Left ventricle myocardium inferior (tissue), 1 donor: ENCODE measurements around the gene PSMB4. TPM values are rescaled to one million over a fixed set of nuclear protein-coding genes. Genes with fewer than 3 reads are reported as not detected.
A peak's percentile ranks its signal among the peaks of the same experiment; 100 is the strongest.
"Not testable (repeated sequence)": the region's sequence is repeated elsewhere in the genome, so short reads cannot be mapped to it uniquely, and the experiment has no call there.

Source experiments
- DNase-seq: peaks from one replicate; pipeline ENCODE4 v3.0.0-alpha.2; 2020
- H3K27ac ChIP-seq: fragments of 200-600 bp; replicated peaks from 2 replicates; pipeline ENCODE4 v1.8.0; 2021
- H3K27me3 ChIP-seq: fragments of 200-600 bp; 2 replicates; pipeline ENCODE4 v1.8.0; 2021; ENCODE audit warnings: low read depth
- H3K36me3 ChIP-seq: fragments of 200-600 bp; 2 replicates; pipeline ENCODE4 v1.8.0; 2021
- H3K4me1 ChIP-seq: fragments of 200-600 bp; 2 replicates; pipeline ENCODE4 v1.8.0; 2021
- H3K4me3 ChIP-seq: fragments of 200-600 bp; 2 replicates; pipeline ENCODE4 v1.8.0; 2021; ENCODE audit warnings: mild to moderate bottlenecking, moderate library complexity
- H3K9me3 ChIP-seq: fragments of 200-600 bp; replicated peaks from 2 replicates; pipeline ENCODE4 v1.8.0; 2021
- intact Hi-C: fragments of 100-400 bp; cut with micrococcal nuclease; formaldehyde crosslinking; loops from one replicate; pipeline ENCODE4 v1.11.0; 2022
- total RNA-seq: library from RNA; stranded (reverse); fragmentation: NEBNext Ultra II Directional; extraction: Animal tissue kit (Norgen Biotek cat#: 25700); gene quantifications from one replicate; pipeline ENCODE4 v1.2.1, GENCODE V29; 2021
- TF ChIP-seq, protein P1 (sequence below): fragments of 200-600 bp; IDR thresholded peaks from 2 replicates; pipeline ENCODE4 v1.8.0; 2021; ENCODE audit warnings: antibody characterized with exemption, mild to moderate bottlenecking, borderline replicate concordance
- donor health status: DM: no; HTN: yes; CAD: no; lungs with severe emphysema.

Gene PSMB4
- total RNA-seq, 1 donor from 2014 or later: 186 TPM

GRCh38 chr1:151416231-151416630 is 16.9 kb downstream of the PSMB4 start:
- Histone ChIP-seq H3K36me3 (peaks cover 91% of the 10 kb centered on the region), H3K4me1 (no peaks in the 10 kb centered on the region), H3K9me3 (no peaks in the 10 kb centered on the region), H3K27ac (no peak overlapping the region), H3K27me3 (no peaks in the 10 kb centered on the region), H3K4me3 (no peak overlapping the region)
- no peak for DNase-seq
- TF ChIP-seq, protein P1, sequence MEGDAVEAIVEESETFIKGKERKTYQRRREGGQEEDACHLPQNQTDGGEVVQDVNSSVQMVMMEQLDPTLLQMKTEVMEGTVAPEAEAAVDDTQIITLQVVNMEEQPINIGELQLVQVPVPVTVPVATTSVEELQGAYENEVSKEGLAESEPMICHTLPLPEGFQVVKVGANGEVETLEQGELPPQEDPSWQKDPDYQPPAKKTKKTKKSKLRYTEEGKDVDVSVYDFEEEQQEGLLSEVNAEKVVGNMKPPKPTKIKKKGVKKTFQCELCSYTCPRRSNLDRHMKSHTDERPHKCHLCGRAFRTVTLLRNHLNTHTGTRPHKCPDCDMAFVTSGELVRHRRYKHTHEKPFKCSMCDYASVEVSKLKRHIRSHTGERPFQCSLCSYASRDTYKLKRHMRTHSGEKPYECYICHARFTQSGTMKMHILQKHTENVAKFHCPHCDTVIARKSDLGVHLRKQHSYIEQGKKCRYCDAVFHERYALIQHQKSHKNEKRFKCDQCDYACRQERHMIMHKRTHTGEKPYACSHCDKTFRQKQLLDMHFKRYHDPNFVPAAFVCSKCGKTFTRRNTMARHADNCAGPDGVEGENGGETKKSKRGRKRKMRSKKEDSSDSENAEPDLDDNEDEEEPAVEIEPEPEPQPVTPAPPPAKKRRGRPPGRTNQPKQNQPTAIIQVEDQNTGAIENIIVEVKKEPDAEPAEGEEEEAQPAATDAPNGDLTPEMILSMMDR: no peak
- intact Hi-C loops: no loop called here

- DNase-seq: no peak
- no peak overlapping the region for H3K4me3 ChIP-seq
- H3K36me3 ChIP-seq: peaks cover 94% of the 10 kb centered on the region
- no peaks in the 10 kb centered on the region for H3K27me3 ChIP-seq
- TF ChIP-seq, protein P1: no peak
- H3K27ac ChIP-seq: no peak overlapping the region
- H3K4me1 ChIP-seq: no peaks in the 10 kb centered on the region
- H3K9me3 ChIP-seq: no peaks in the 10 kb centered on the region
- intact Hi-C loops: no loop called here
Measured at GRCh38 chr1:151418081-151418480, 18.7 kb downstream of the PSMB4 start.

GRCh38 chr1:151419819-151420218 is 20.4 kb downstream of the PSMB4 start:
- TF ChIP-seq, protein P1: no peak
- no peaks in the 10 kb centered on the region for H3K27me3 ChIP-seq
- H3K4me1 ChIP-seq: peaks cover 3% of the 10 kb centered on the region
- no peak overlapping the region for H3K27ac ChIP-seq
- H3K36me3 ChIP-seq: peaks cover 95% of the 10 kb centered on the region
- no peak for DNase-seq
- no peak overlapping the region for H3K4me3 ChIP-seq
- intact Hi-C loops: no loop called here
- H3K9me3 ChIP-seq: no peaks in the 10 kb centered on the region

DNA sequence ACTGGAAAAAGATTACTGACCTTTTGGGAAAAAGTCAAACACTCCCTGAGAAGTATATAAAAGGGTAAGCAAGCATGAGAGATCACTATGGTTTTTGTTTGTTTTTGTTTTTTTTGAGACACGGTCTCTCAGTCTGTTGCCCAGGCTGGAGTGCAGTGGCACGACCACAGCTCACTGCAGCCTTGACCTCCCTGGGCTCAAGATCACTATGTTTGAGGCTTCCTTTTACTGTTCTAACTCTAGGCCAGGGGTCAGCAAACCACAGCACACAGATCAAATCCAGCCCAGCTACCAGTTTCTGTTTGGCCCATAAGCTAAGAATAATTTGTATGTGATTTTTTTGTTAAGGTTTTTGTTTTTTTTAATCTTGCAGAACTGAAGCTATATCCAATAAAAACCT is 25.7 kb downstream of the PSMB4 start:
- TF ChIP-seq, protein P1: no peak
- H3K4me1 ChIP-seq: peaks cover 12% of the 10 kb centered on the region
- H3K27me3 ChIP-seq: no peaks in the 10 kb centered on the region
- no peaks in the 10 kb centered on the region for H3K9me3 ChIP-seq
- DNase-seq: no peak
- H3K4me3 ChIP-seq: no peak overlapping the region
- peaks cover 99% of the 10 kb centered on the region for H3K36me3 ChIP-seq
- intact Hi-C loops: no loop called here
- H3K27ac ChIP-seq: peak overlapping the region; percentile 9

DNA sequence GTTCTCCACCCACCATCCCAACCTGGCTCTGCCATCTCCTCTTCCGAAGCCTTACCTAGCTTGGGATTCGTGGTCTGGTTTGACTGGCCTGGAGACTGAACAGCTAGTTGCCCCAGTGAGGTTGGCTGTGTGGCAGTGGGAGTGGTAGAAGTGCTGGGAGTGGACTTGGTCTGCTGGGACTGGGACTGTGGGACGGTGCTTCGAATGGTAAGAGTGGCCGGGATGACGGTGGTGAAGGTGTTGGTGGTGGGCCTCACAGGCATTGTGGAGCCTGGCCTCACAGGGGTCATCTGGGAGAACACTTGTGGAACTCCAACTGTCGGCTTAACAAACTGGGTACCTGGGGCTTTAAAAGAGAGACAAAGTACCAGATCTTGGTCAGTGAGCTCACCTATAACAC is 28.7 kb downstream of the PSMB4 start:
- Histone ChIP-seq H3K4me3 (no peak overlapping the region), H3K4me1 (peaks cover 16% of the 10 kb centered on the region), H3K27ac (no peak overlapping the region), H3K27me3 (no peaks in the 10 kb centered on the region), H3K36me3 (peaks cover 76% of the 10 kb centered on the region), H3K9me3 (no peaks in the 10 kb centered on the region)
- DNase-seq: no peak
- intact Hi-C loops: no loop called here
- TF ChIP-seq, protein P1: no peak

DNA sequence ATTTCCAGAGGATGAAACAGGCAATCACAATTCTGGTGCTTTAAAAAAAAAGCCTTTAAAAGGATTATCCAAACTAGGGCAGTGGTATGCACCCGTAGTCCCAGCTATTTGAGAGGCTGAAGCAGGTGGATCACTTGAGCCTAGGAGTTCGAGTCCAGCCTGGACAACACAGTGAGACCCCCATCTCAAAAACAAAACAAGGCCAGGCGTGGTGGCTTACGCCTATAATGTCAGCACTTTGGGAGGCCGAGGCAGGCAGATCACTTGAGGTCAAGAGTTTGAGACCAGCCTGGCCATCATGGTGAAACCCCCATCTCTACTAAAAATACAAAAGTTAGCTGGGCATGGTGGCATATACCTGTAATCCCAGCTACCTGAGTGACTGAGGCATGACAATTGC is 34.5 kb downstream of the PSMB4 start:
- peaks cover 37% of the 10 kb centered on the region for H3K4me1 ChIP-seq
- DNase-seq, H3K9me3 ChIP-seq, H3K27me3 ChIP-seq, intact Hi-C loops, H3K27ac ChIP-seq, H3K4me3 ChIP-seq: not testable (repeated sequence)
- peaks cover 19% of the 10 kb centered on the region for H3K36me3 ChIP-seq
